ENCODE measurements around the gene TIMD4.

The TIMD4 gene

DNA sequence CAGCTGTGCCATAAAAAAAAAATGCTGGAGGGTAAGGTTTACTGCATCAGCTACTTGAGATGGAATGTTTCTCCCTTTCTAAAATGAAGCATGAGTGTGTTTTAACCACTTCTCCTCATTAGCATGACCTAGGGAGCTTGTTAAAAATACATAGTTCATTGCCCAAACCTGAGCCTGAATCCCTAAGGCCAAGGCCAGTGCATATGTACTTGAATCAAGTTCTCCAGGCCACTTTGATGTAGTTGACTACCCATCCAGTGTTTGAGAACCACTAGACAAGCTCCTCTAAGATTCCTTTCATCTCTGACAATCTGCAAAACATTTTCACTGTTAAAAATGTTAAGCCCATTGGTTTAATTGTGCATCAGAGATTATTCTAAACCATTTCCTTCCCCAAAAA is 6.7 kb downstream of the TIMD4 start:
- H3K4me3 ChIP-seq (ENCODE audit: low read depth, low read length, poor library complexity, severe bottlenecking) = no peak overlapping the region
- no peaks in the 10 kb centered on the region for H3K4me1 ChIP-seq (ENCODE audit: insufficient read depth, low read length, severe bottlenecking)
- H3K27ac ChIP-seq (ENCODE audit: low read depth, low read length, poor library complexity, severe bottlenecking) = no peak overlapping the region
- H2AFZ ChIP-seq (ENCODE audit: low read length) = no peak overlapping the region
- no peaks in the 10 kb centered on the region for H3F3A ChIP-seq (ENCODE audit: insufficient read depth, low read length)
- no peak overlapping the region for H3K9ac ChIP-seq (ENCODE audit: low read length)
- no peaks in the 10 kb centered on the region for H4K20me1 ChIP-seq (ENCODE audit: insufficient read depth, low read length)
- no peaks in the 10 kb centered on the region for H3K27me3 ChIP-seq (ENCODE audit: insufficient read depth, low read length)
- no peaks in the 10 kb centered on the region for H3K36me3 ChIP-seq (ENCODE audit: insufficient read depth, low read length)
- no peaks in the 10 kb centered on the region for H3K9me2 ChIP-seq (ENCODE audit: low read depth, low read length)
- no peak for TF ChIP-seq EZH2 (IDR thresholded peaks at IDR 0.05; ENCODE audit: borderline replicate concordance, low read length)
- TF ChIP-seq, protein P1, sequence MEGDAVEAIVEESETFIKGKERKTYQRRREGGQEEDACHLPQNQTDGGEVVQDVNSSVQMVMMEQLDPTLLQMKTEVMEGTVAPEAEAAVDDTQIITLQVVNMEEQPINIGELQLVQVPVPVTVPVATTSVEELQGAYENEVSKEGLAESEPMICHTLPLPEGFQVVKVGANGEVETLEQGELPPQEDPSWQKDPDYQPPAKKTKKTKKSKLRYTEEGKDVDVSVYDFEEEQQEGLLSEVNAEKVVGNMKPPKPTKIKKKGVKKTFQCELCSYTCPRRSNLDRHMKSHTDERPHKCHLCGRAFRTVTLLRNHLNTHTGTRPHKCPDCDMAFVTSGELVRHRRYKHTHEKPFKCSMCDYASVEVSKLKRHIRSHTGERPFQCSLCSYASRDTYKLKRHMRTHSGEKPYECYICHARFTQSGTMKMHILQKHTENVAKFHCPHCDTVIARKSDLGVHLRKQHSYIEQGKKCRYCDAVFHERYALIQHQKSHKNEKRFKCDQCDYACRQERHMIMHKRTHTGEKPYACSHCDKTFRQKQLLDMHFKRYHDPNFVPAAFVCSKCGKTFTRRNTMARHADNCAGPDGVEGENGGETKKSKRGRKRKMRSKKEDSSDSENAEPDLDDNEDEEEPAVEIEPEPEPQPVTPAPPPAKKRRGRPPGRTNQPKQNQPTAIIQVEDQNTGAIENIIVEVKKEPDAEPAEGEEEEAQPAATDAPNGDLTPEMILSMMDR (IDR thresholded peaks at IDR 0.05; ENCODE audit: low read length) = no peak
- H3K79me2 ChIP-seq (ENCODE audit: insufficient read depth, low read length) = no peaks in the 10 kb centered on the region
- no peak overlapping the region for H3K4me2 ChIP-seq (ENCODE audit: low read length)
- no peaks in the 10 kb centered on the region for H3K9me3 ChIP-seq (ENCODE audit: low read length)

DNA sequence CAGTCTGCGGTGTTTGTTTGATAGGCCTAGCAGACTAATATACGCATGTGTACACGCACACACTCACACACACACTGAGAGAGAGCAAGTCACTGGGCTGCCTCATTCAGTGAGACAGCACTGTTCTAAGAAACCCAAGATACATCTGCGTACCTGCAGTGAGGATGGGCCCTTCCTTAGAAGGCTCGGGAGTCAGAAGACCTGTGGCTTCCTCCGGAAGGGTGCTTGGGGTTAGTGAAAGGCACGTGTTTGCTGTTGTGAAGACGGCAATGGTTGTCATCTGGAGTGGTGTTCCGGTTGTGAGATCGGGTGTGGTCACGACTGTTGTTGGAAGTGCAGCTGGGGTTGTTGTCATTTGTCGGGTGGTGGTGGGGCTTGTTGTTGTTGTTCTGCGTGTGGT is 11.7 kb downstream of the TIMD4 start:
- H2AFZ ChIP-seq (ENCODE audit: low read length) = no peak overlapping the region
- H3K9me3 ChIP-seq (ENCODE audit: low read length) = no peaks in the 10 kb centered on the region
- H3F3A ChIP-seq (ENCODE audit: insufficient read depth, low read length) = no peaks in the 10 kb centered on the region
- no peaks in the 10 kb centered on the region for H3K27me3 ChIP-seq (ENCODE audit: insufficient read depth, low read length)
- no peaks in the 10 kb centered on the region for H3K9me2 ChIP-seq (ENCODE audit: low read depth, low read length)
- H3K36me3 ChIP-seq (ENCODE audit: insufficient read depth, low read length) = no peaks in the 10 kb centered on the region
- no peaks in the 10 kb centered on the region for H3K79me2 ChIP-seq (ENCODE audit: insufficient read depth, low read length)
- no peaks in the 10 kb centered on the region for H3K4me1 ChIP-seq (ENCODE audit: insufficient read depth, low read length, severe bottlenecking)
- TF ChIP-seq, protein P1 (IDR thresholded peaks at IDR 0.05; ENCODE audit: low read length) = no peak
- TF ChIP-seq EZH2 (IDR thresholded peaks at IDR 0.05; ENCODE audit: borderline replicate concordance, low read length) = no peak
- H3K4me2 ChIP-seq (ENCODE audit: low read length) = no peak overlapping the region
- no peak overlapping the region for H3K27ac ChIP-seq (ENCODE audit: low read depth, low read length, poor library complexity, severe bottlenecking)
- H3K4me3 ChIP-seq (ENCODE audit: low read depth, low read length, poor library complexity, severe bottlenecking) = no peak overlapping the region
- no peak overlapping the region for H3K9ac ChIP-seq (ENCODE audit: low read length)
- H4K20me1 ChIP-seq (ENCODE audit: insufficient read depth, low read length) = no peaks in the 10 kb centered on the region

- no peaks in the 10 kb centered on the region for H3K79me2 ChIP-seq (ENCODE audit: insufficient read depth, low read length)
- H3K27ac ChIP-seq (ENCODE audit: low read depth, low read length, poor library complexity, severe bottlenecking) = no peak overlapping the region
- no peaks in the 10 kb centered on the region for H3K4me1 ChIP-seq (ENCODE audit: insufficient read depth, low read length, severe bottlenecking)
- H3K4me3 ChIP-seq (ENCODE audit: low read depth, low read length, poor library complexity, severe bottlenecking) = no peak overlapping the region
- no peaks in the 10 kb centered on the region for H3K9me3 ChIP-seq (ENCODE audit: low read length)
- no peaks in the 10 kb centered on the region for H3F3A ChIP-seq (ENCODE audit: insufficient read depth, low read length)
- no peak overlapping the region for H3K9ac ChIP-seq (ENCODE audit: low read length)
- H2AFZ ChIP-seq (ENCODE audit: low read length) = no peak overlapping the region
- H4K20me1 ChIP-seq (ENCODE audit: insufficient read depth, low read length) = no peaks in the 10 kb centered on the region
- H3K36me3 ChIP-seq (ENCODE audit: insufficient read depth, low read length) = no peaks in the 10 kb centered on the region
- H3K4me2 ChIP-seq (ENCODE audit: low read length) = no peak overlapping the region
- H3K9me2 ChIP-seq (ENCODE audit: low read depth, low read length) = no peaks in the 10 kb centered on the region
- H3K27me3 ChIP-seq (ENCODE audit: insufficient read depth, low read length) = no peaks in the 10 kb centered on the region
- no peak for TF ChIP-seq EZH2 (IDR thresholded peaks at IDR 0.05; ENCODE audit: borderline replicate concordance, low read length)
- TF ChIP-seq, protein P1 (IDR thresholded peaks at IDR 0.05; ENCODE audit: low read length) = no peak
Observed at GRCh38 chr5:156950716-156951115, 12.3 kb downstream of the TIMD4 start.

All from OCI-LY1 (cell line).